Muscle layer of duodenum (tissue), 2 donors: ENCODE results near the gene POLA1.

Source experiments
- H3K27ac ChIP-seq: one replicate; pipeline ENCODE4 v1.7.0; 2013; ENCODE audit warnings: mild to moderate bottlenecking, low read length
- H3K27me3 ChIP-seq: one replicate; pipeline ENCODE4 v1.7.0; 2013; ENCODE audit warnings: low read depth, mild to moderate bottlenecking, control low read depth, low read length
- H3K36me3 ChIP-seq, 2 donors: one replicate each; pipeline ENCODE4 v1.7.0; 2013; ENCODE audit warnings: low read length in 2 of 2, control low read depth in 1 of 2, mild to moderate bottlenecking in 1 of 2; ENCODE audit not compliant: insufficient read depth in 2 of 2, control insufficient read depth in 1 of 2
- H3K4me1 ChIP-seq, 2 donors: one replicate each; pipeline ENCODE4 v1.7.0; 2013; ENCODE audit warnings: low read length in 2 of 2, mild to moderate bottlenecking in 2 of 2, control low read depth in 1 of 2, moderate library complexity in 1 of 2; ENCODE audit not compliant: insufficient read depth in 2 of 2, control insufficient read depth in 1 of 2
- H3K4me3 ChIP-seq, 2 donors: one replicate each; pipeline ENCODE4 v1.7.0; 2013; ENCODE audit warnings: low read length in 2 of 2, low read depth in 1 of 2, mild to moderate bottlenecking in 1 of 2
- H3K9me3 ChIP-seq, 2 donors: one replicate each; pipeline ENCODE4 v1.7.0; 2013; ENCODE audit warnings: low read length in 2 of 2, control low read depth in 1 of 2, mild to moderate bottlenecking in 1 of 2; ENCODE audit not compliant: control insufficient read depth in 1 of 2
- donor health status: healthy.

POLA1 gene

DNA sequence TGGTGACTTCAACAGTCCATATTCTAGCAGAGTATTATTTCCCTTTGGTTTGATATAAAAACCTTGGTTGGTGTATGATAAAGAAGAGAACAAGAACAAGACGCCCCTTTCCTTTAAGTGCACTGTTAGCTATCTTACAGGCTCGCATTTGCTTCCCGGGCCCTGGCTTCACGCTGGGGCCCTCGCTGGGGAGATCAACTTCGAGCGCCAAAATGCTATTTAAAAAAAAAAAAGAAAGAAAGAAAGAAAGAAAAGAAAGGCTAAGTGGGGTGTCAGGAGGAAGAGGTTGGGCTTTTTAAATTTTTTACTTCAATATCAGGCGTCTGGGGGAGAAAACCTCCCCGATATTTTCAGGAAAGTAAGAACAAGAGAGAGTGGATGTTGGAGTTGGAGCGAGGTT is 310.3 kb downstream of the POLA1 start:
- Histone ChIP-seq H3K4me3 (no peak overlapping the region), H3K36me3 (no peaks in the 10 kb centered on the region), H3K27ac (no peak overlapping the region), H3K4me1 (peaks cover 0 to 25% of the 10 kb centered on the region in 2 donors), H3K9me3 (no peaks in the 10 kb centered on the region), H3K27me3 (peaks cover 17% of the 10 kb centered on the region)

GRCh38 chrX:25004485-25005032 is 310.8 kb downstream of the POLA1 start:
- Histone ChIP-seq H3K4me3 (peak overlapping the region in 1 of 2 donors; percentile 54), H3K27ac (no peak overlapping the region)

DNA sequence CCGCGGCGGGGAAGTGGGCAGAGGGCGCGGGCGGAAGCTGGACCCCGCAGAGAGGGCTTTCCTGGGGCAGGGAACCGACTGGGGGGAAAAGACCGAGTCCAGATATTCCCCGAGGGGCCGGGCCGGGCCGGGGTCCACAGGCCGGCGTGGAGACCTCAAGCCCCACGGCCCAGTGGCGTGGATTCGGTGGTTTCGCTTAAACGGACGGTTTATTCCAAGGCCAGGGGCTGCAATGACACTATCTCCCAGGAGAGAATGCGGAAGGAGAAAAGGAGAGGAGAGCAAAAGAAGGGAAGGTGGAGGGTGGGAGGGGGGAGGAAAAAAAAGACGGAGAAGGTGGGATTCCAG is 311.3 kb downstream of the POLA1 start:
- no peak overlapping the region for H3K27ac ChIP-seq
- peaks cover 17% of the 10 kb centered on the region for H3K27me3 ChIP-seq
- no peaks in the 10 kb centered on the region for H3K9me3 ChIP-seq
- H3K36me3 ChIP-seq: no peaks in the 10 kb centered on the region
- H3K4me1 ChIP-seq: peaks cover 0 to 25% of the 10 kb centered on the region in 2 donors
- peak overlapping the region in 1 of 2 donors; percentile 54 for H3K4me3 ChIP-seq

More at GRCh38 chrX:25004485-25005032, 310.8 kb downstream of the POLA1 start:
- no peaks in the 10 kb centered on the region for H3K36me3 ChIP-seq
- H3K9me3 ChIP-seq: no peaks in the 10 kb centered on the region
- H3K27me3 ChIP-seq: peaks cover 17% of the 10 kb centered on the region
- peaks cover 0 to 25% of the 10 kb centered on the region in 2 donors for H3K4me1 ChIP-seq

DNA sequence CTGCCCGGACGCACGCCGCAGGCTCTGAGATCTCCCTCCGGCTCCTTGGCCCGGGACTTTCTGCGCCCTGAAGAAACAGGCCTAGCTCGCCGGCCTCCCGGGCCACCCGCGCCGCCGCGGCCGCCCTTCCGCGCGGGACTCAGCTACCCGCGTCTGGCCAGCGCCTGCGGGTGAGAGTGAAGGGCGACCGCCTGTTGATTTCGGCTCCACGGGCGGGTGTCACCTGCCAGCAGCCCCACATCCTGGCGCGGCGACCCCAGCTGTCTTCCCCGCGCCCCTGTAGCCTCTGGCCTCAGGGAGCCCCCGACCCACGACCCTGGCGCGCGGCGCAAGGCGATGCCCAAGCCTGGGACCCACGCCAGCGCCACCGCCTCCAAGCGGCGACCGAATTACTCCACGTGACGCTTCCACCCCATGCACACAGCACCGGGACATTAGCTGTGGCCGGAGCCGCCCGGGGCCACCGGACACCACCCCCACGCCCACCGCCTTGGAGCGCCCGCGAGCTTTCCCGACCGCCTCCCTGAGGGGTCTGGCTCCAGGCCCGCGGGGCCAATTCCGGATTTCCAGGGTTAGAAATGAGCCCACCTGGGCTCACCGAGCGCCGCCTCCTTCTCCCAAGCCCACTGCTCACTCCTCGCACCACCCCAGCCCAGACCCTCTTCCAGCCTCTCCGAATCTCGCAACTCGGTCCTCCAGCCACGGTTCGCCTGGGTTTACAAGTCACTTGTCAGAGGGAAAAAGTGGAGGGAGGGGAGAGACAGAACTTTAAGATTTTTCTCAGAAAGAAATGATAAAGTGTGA is 311.9 kb downstream of the POLA1 start:
- H3K9me3 ChIP-seq: no peaks in the 10 kb centered on the region
- peak overlapping the region in 1 of 2 donors; percentile 54 for H3K4me3 ChIP-seq
- H3K27ac ChIP-seq: no peak overlapping the region
- H3K27me3 ChIP-seq: peaks cover 19% of the 10 kb centered on the region
- H3K36me3 ChIP-seq: no peaks in the 10 kb centered on the region
- H3K4me1 ChIP-seq: peaks cover 0 to 25% of the 10 kb centered on the region in 2 donors

DNA sequence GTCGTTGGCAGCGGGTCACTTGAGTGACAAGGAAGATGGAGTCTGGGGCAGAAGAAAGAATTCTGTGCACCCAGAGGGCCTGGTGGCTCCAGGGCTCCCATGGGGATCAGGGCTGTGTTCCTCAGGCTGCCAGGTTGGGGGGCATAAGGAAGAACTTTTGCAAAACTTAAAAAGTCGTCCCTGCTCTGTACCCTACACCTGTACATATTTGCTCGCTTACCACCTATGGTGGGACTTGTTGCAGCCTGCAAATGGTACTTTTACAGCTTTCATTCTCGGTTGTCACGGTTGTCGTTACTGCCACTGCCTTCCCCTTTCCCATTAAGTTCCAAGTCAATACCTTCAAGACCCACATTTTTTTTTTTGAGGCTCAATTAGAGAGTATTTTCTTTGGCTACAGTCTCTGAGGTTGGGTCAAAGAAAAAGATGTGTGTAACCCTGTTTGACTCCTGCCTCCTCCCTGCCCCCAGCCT is 312.9 kb downstream of the POLA1 start:
- H3K4me3 ChIP-seq: no peak overlapping the region
- no peaks in the 10 kb centered on the region for H3K36me3 ChIP-seq
- H3K27me3 ChIP-seq: peaks cover 29% of the 10 kb centered on the region
- H3K4me1 ChIP-seq: peaks cover 0 to 25% of the 10 kb centered on the region in 2 donors
- no peak overlapping the region for H3K27ac ChIP-seq
- H3K9me3 ChIP-seq: no peaks in the 10 kb centered on the region

GRCh38 chrX:25007059-25008053 is 313.6 kb downstream of the POLA1 start:
- H3K9me3 ChIP-seq: no peaks in the 10 kb centered on the region
- H3K4me3 ChIP-seq: no peak overlapping the region
- peaks cover 0 to 25% of the 10 kb centered on the region in 2 donors for H3K4me1 ChIP-seq
- H3K27ac ChIP-seq: no peak overlapping the region
- peaks cover 36% of the 10 kb centered on the region for H3K27me3 ChIP-seq
- no peaks in the 10 kb centered on the region for H3K36me3 ChIP-seq

GRCh38 chrX:25009407-25009806 is 315.7 kb downstream of the POLA1 start:
- H3K36me3 ChIP-seq: no peaks in the 10 kb centered on the region
- H3K27me3 ChIP-seq: peaks cover 36% of the 10 kb centered on the region
- no peak overlapping the region for H3K4me3 ChIP-seq
- H3K9me3 ChIP-seq: no peaks in the 10 kb centered on the region
- no peak overlapping the region for H3K27ac ChIP-seq
- peaks cover 0 to 28% of the 10 kb centered on the region in 2 donors for H3K4me1 ChIP-seq

DNA sequence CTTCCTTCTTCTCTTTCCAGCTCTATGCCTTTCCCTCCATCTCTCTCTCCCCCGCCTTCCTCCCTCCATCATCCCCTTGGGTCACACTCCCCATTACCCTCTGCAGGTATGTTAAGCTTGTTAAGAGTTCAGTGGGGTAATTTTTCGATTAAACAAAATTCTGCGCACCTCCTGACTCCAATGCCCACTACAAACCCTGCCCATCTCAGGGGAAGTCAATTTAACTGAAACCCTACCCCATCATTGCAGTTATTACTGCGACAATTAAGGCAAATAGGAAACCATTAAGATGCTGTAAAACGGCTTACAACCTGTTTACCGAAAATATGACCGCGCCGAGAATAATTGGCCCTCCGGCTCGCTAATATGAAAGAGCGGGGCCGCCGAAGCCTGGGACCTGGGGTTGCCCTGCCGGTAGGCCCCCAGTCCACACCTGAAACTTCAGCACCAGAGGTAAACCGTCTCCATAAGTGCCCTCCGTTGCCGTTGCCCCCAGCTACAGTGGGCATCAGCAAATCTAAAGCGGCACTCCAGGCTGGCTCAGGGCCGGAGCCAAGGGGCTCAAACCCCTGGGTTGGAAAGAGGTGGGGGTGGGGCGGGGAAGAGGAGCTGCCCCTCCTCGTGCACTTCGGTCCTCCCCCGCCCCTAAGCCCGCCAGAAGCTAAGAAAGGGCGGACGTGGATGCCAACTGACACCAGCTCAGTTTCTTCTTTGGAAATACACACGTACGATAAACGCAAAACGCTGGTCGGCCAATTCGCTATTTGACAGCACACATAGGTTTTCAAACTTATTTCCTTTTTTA is 317.3 kb downstream of the POLA1 start:
- H3K36me3 ChIP-seq: no peaks in the 10 kb centered on the region
- H3K27ac ChIP-seq: no peak overlapping the region
- no peak overlapping the region for H3K4me3 ChIP-seq
- peaks cover 0 to 21% of the 10 kb centered on the region in 2 donors for H3K4me1 ChIP-seq
- peaks cover 40% of the 10 kb centered on the region for H3K27me3 ChIP-seq
- H3K9me3 ChIP-seq: no peaks in the 10 kb centered on the region

GRCh38 chrX:25011589-25012432 is 318.1 kb downstream of the POLA1 start:
- no peak overlapping the region for H3K4me3 ChIP-seq
- no peak overlapping the region for H3K27ac ChIP-seq
- H3K36me3 ChIP-seq: no peaks in the 10 kb centered on the region
- H3K9me3 ChIP-seq: no peaks in the 10 kb centered on the region
- peaks cover 44% of the 10 kb centered on the region for H3K27me3 ChIP-seq
- H3K4me1 ChIP-seq: peaks cover 0 to 17% of the 10 kb centered on the region in 2 donors

GRCh38 chrX:25012433-25012735 is 318.7 kb downstream of the POLA1 start:
- no peaks in the 10 kb centered on the region for H3K9me3 ChIP-seq
- peaks cover 48% of the 10 kb centered on the region for H3K27me3 ChIP-seq
- peaks cover 0 to 15% of the 10 kb centered on the region in 2 donors for H3K4me1 ChIP-seq
- no peaks in the 10 kb centered on the region for H3K36me3 ChIP-seq
- H3K4me3 ChIP-seq: peak overlapping the region in 1 of 2 donors; percentile 42
- no peak overlapping the region for H3K27ac ChIP-seq
